ENCODE data around the gene AKT3. TPM values are rescaled to one million over a fixed set of nuclear protein-coding genes. Genes with fewer than 3 reads are reported as not detected.
"Not testable (repeated sequence)": the region's sequence is repeated elsewhere in the genome, so short reads cannot be mapped to it uniquely, and the experiment has no call there.

Gene AKT3
- total and polyA plus RNA-seq, 11 donors, result 3.2 to 27.9 (median 16.6) TPM

GRCh38 chr1:243821177-243821680, 28.8 kb downstream of the AKT3 start:
- Histone ChIP-seq H3K9me3 (peaks cover 0 to 44% (median 20%) of the 10 kb centered on the region in 12 donors), H3K27ac (no peak overlapping the region), H3K4me1 (no peaks in the 10 kb centered on the region), H3K27me3 (no peaks in the 10 kb centered on the region), H3K4me3 (no peak overlapping the region), H3K36me3 (no peaks in the 10 kb centered on the region)
- TF ChIP-seq CTCF (IDR thresholded peaks at IDR 0.05) (no peak), POLR2A (IDR thresholded peaks at IDR 0.05) (no peak)
- ATAC-seq (no peak), DNase-seq (no peak)
- intact Hi-C loops (cut with DNase I), result no loop called here
- WGBS, 4 donors, result 90 to 97% (median 97%) methylated on average over 1 of the region's 1 CpG

- no peaks in the 10 kb centered on the region for H3K27me3 ChIP-seq
- peaks cover 0 to 54% (median 28%) of the 10 kb centered on the region in 12 donors for H3K9me3 ChIP-seq
- DNase-seq, result no peak
- no peaks in the 10 kb centered on the region for H3K4me1 ChIP-seq
- H3K36me3 ChIP-seq, result no peaks in the 10 kb centered on the region
- 50 to 100% (median 78%) methylated on average over 1 to 5 of the region's 5 CpGs for WGBS, 4 donors
- no peak for ATAC-seq
- H3K27ac ChIP-seq, result no peak overlapping the region
- no peak overlapping the region for H3K4me3 ChIP-seq
- intact Hi-C loops (cut with DNase I), result no loop called here
- TF ChIP-seq POLR2A (IDR thresholded peaks at IDR 0.05), result no peak
- no peak for TF ChIP-seq CTCF (IDR thresholded peaks at IDR 0.05)
These were observed 30.6 kb downstream of the AKT3 start for GRCh38 chr1:243819438-243819839.

GRCh38 chr1:243818978-243819377, 31.1 kb downstream of the AKT3 start:
- 76 to 84% (median 81%) methylated on average over 6 to 13 of the region's 13 CpGs for WGBS, 4 donors
- Histone ChIP-seq H3K4me3 (no peak overlapping the region), H3K9me3 (peaks cover 0 to 56% (median 29%) of the 10 kb centered on the region in 12 donors), H3K36me3 (no peaks in the 10 kb centered on the region), H3K4me1 (no peaks in the 10 kb centered on the region), H3K27ac (no peak overlapping the region), H3K27me3 (no peaks in the 10 kb centered on the region)
- intact Hi-C loops (cut with DNase I), result no loop called here
- ATAC-seq (peak in 1 of 4 donors; percentile 34), DNase-seq (peak in 2 of 5 donors; percentile 12 to 35)
- TF ChIP-seq POLR2A (IDR thresholded peaks at IDR 0.05) (no peak), CTCF (IDR thresholded peaks at IDR 0.05) (no peak)

- 83 to 85% (median 85%) methylated on average over 1 of the region's 1 CpG for WGBS, 4 donors
- Histone ChIP-seq H3K27me3 (no peaks in the 10 kb centered on the region), H3K27ac (no peak overlapping the region), H3K4me1 (no peaks in the 10 kb centered on the region), H3K36me3 (no peaks in the 10 kb centered on the region), H3K9me3 (peaks cover 0 to 33% (median 12%) of the 10 kb centered on the region in 12 donors), H3K4me3 (no peak overlapping the region)
- DNase-seq (no peak), ATAC-seq (no peak)
- intact Hi-C loops (cut with DNase I), result no loop called here
- TF ChIP-seq CTCF (IDR thresholded peaks at IDR 0.05) (no peak), POLR2A (IDR thresholded peaks at IDR 0.05) (no peak)
These were observed 35.3 kb downstream of the AKT3 start for GRCh38 chr1:243814718-243815117.

- H3K9me3 ChIP-seq, result peaks cover 0 to 29% (median 5%) of the 10 kb centered on the region in 12 donors
- H3K27ac ChIP-seq; H3K4me3 ChIP-seq; H3K36me3 ChIP-seq; intact Hi-C loops (cut with DNase I); DNase-seq; H3K4me1 ChIP-seq; H3K27me3 ChIP-seq; ATAC-seq: not testable (repeated sequence)
- 93 to 96% (median 96%) methylated on average over 10 to 11 of the region's 11 CpGs for WGBS, 4 donors
These were observed 42.7 kb downstream of the AKT3 start for GRCh38 chr1:243807346-243807745.

Measured in heart left ventricle (tissue), 16 donors.